ENCODE measurements around the gene PADI1. TPM values are rescaled to one million over a fixed set of nuclear protein-coding genes. Genes with fewer than 3 reads are reported as not detected.

The PADI1 gene
- total RNA-seq, 2 experiments from 2014 or later: not detected

- Mint-ChIP-seq H3K27ac (no peak overlapping the region), H3K4me3 (no peak overlapping the region), H3K36me3 (ENCODE audit: low read depth) (no peaks in the 10 kb centered on the region), H3K4me1 (ENCODE audit: low read depth) (no peaks in the 10 kb centered on the region), H3K9me3 (no peaks in the 10 kb centered on the region), H3K27me3 (no peaks in the 10 kb centered on the region)
- ATAC-seq: no peak
- ChIA-PET POLR2A (no interaction called here), CTCF (no interaction called here)
- intact Hi-C loops (cut with micrococcal nuclease): no loop called here
- TF ChIP-seq CTCF (IDR thresholded peaks at IDR 0.05): no peak
- no peak for DNase-seq
Observed at GRCh38 chr1:17282836-17283235, 77.9 kb downstream of the PADI1 start.

- TF ChIP-seq CTCF (IDR thresholded peaks at IDR 0.05): no peak
- Mint-ChIP-seq H3K4me1 (ENCODE audit: low read depth) (no peaks in the 10 kb centered on the region), H3K9me3 (no peaks in the 10 kb centered on the region), H3K4me3 (no peak overlapping the region), H3K27me3 (no peaks in the 10 kb centered on the region), H3K27ac (no peak overlapping the region), H3K36me3 (ENCODE audit: low read depth) (no peaks in the 10 kb centered on the region)
- ChIA-PET POLR2A (no interaction called here), CTCF (no interaction called here)
- DNase-seq: no peak
- intact Hi-C loops (cut with micrococcal nuclease): no loop called here
- ATAC-seq: no peak
Observed at GRCh38 chr1:17286646-17287045, 81.7 kb downstream of the PADI1 start.

GRCh38 chr1:17287130-17287776 is 82.3 kb downstream of the PADI1 start:
- no peaks in the 10 kb centered on the region for H3K36me3 Mint-ChIP-seq (ENCODE audit: low read depth)
- H3K27me3 Mint-ChIP-seq: no peaks in the 10 kb centered on the region
- H3K4me1 Mint-ChIP-seq (ENCODE audit: low read depth): no peaks in the 10 kb centered on the region
- ATAC-seq (no peak), DNase-seq (no peak)
- ChIA-PET CTCF (no interaction called here), POLR2A (no interaction called here)
- no peak overlapping the region for H3K27ac Mint-ChIP-seq
- H3K9me3 Mint-ChIP-seq: no peaks in the 10 kb centered on the region
- H3K4me3 Mint-ChIP-seq: no peak overlapping the region
- no peak for TF ChIP-seq CTCF (IDR thresholded peaks at IDR 0.05)
- intact Hi-C loops (cut with micrococcal nuclease): no loop called here

GRCh38 chr1:17289721-17290120 is 84.8 kb downstream of the PADI1 start:
- intact Hi-C loops (cut with micrococcal nuclease): no loop called here
- no peak for ATAC-seq
- no peak overlapping the region for H3K27ac Mint-ChIP-seq
- CTCF ChIA-PET: interaction anchor here (1.4 kb wide), 1 partner anchor 164 kb away, joined by 4 read pairs; no protein-coding TSS in a partner anchor
- POLR2A ChIA-PET: no interaction called here
- no peaks in the 10 kb centered on the region for H3K9me3 Mint-ChIP-seq
- H3K4me3 Mint-ChIP-seq: no peak overlapping the region
- TF ChIP-seq CTCF (IDR thresholded peaks at IDR 0.05): no peak
- no peak for DNase-seq
- H3K4me1 Mint-ChIP-seq (ENCODE audit: low read depth): no peaks in the 10 kb centered on the region
- H3K27me3 Mint-ChIP-seq: peaks cover 4% of the 10 kb centered on the region
- no peaks in the 10 kb centered on the region for H3K36me3 Mint-ChIP-seq (ENCODE audit: low read depth)

GRCh38 chr1:17290553-17290952 is 85.6 kb downstream of the PADI1 start:
- intact Hi-C loops (cut with micrococcal nuclease): no loop called here
- DNase-seq (no peak), ATAC-seq (no peak)
- no peaks in the 10 kb centered on the region for H3K36me3 Mint-ChIP-seq (ENCODE audit: low read depth)
- CTCF ChIA-PET: interaction anchor here (1.4 kb wide), 1 partner anchor 165 kb away, joined by 4 read pairs; no protein-coding TSS in a partner anchor
- no peak overlapping the region for H3K4me3 Mint-ChIP-seq
- H3K27me3 Mint-ChIP-seq: peaks cover 4% of the 10 kb centered on the region
- no peaks in the 10 kb centered on the region for H3K9me3 Mint-ChIP-seq
- TF ChIP-seq CTCF (IDR thresholded peaks at IDR 0.05): no peak
- no peaks in the 10 kb centered on the region for H3K4me1 Mint-ChIP-seq (ENCODE audit: low read depth)
- POLR2A ChIA-PET: no interaction called here
- no peak overlapping the region for H3K27ac Mint-ChIP-seq

All from activated CD8-positive, alpha-beta T cell treated with anti-CD3 and anti-CD28 coated beads for 36 hours (primary cell).